Mesothelial cell of epicardium (in vitro differentiated cells): ENCODE results near the gene SAC3D1. TPM values are rescaled to one million over a fixed set of nuclear protein-coding genes. Genes with fewer than 3 reads are reported as not detected.

Experiments used
- DNase-seq, 2 experiments: peaks; one replicate each; pipeline ENCODE4 v3.0.0; 2021; ENCODE audit warnings: low spot score in 2 of 2; ENCODE audit not compliant: unreplicated experiment in 2 of 2
- H3K27ac Mint-ChIP-seq: 2 replicates; pipeline ENCODE4 v1.8.0; 2021; ENCODE audit warnings: mixed read lengths
- H3K27me3 Mint-ChIP-seq: 2 replicates; pipeline ENCODE4 v1.8.0; 2021; ENCODE audit warnings: low read depth, mixed read lengths
- H3K36me3 Mint-ChIP-seq: 2 replicates; pipeline ENCODE4 v1.8.0; 2021; ENCODE audit warnings: mixed read lengths
- H3K4me1 Mint-ChIP-seq: 2 replicates; pipeline ENCODE4 v1.8.0; 2021; ENCODE audit warnings: mixed read lengths
- H3K4me3 Mint-ChIP-seq: 2 replicates; pipeline ENCODE4 v1.8.0; 2021; ENCODE audit warnings: mild to moderate bottlenecking, moderate library complexity, mixed read lengths
- H3K9me3 Mint-ChIP-seq: 2 replicates; pipeline ENCODE4 v1.8.0; 2021; ENCODE audit warnings: mixed read lengths
- total RNA-seq: library from RNA; stranded (reverse); gene quantifications from 3 replicates; pipeline ENCODE4 v1.2.1, GENCODE V29; 2021
- TF ChIP-seq, protein P1 (sequence below): fragments of 200-600 bp; sonication (generic); IDR thresholded peaks from one replicate; pipeline ENCODE4 v1.5.0; 2021; ENCODE audit warnings: antibody characterized with exemption; ENCODE audit not compliant: unreplicated experiment

SAC3D1 gene
- total RNA-seq, 1 donor from 2014 or later, result 16.1 TPM

DNA sequence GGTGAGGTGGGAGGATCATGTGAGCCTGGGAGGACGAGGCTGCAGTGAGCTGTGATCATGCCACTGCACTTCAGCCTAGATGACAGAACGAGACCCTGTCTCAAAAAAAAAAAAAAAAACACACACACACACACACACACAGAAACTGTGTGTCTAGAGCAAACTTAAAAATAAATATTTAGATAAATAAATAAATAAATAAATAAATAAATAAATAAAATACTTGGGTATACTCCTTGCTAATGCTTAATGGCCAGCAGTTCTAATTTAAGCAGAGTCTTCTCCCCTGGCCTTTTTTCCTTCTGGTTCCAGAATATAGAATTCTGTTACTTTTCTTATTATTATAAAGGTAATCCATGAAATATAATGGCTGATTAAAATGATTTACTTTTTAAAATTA is 32.1 kb upstream of the SAC3D1 start:
- TF ChIP-seq, protein P1, sequence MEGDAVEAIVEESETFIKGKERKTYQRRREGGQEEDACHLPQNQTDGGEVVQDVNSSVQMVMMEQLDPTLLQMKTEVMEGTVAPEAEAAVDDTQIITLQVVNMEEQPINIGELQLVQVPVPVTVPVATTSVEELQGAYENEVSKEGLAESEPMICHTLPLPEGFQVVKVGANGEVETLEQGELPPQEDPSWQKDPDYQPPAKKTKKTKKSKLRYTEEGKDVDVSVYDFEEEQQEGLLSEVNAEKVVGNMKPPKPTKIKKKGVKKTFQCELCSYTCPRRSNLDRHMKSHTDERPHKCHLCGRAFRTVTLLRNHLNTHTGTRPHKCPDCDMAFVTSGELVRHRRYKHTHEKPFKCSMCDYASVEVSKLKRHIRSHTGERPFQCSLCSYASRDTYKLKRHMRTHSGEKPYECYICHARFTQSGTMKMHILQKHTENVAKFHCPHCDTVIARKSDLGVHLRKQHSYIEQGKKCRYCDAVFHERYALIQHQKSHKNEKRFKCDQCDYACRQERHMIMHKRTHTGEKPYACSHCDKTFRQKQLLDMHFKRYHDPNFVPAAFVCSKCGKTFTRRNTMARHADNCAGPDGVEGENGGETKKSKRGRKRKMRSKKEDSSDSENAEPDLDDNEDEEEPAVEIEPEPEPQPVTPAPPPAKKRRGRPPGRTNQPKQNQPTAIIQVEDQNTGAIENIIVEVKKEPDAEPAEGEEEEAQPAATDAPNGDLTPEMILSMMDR, result no peak
- Mint-ChIP-seq H3K9me3 (no peaks in the 10 kb centered on the region), H3K27ac (no peak overlapping the region), H3K4me3 (no peak overlapping the region), H3K4me1 (peaks cover 7% of the 10 kb centered on the region), H3K36me3 (no peaks in the 10 kb centered on the region), H3K27me3 (no peaks in the 10 kb centered on the region)
- DNase-seq, result no peak

DNA sequence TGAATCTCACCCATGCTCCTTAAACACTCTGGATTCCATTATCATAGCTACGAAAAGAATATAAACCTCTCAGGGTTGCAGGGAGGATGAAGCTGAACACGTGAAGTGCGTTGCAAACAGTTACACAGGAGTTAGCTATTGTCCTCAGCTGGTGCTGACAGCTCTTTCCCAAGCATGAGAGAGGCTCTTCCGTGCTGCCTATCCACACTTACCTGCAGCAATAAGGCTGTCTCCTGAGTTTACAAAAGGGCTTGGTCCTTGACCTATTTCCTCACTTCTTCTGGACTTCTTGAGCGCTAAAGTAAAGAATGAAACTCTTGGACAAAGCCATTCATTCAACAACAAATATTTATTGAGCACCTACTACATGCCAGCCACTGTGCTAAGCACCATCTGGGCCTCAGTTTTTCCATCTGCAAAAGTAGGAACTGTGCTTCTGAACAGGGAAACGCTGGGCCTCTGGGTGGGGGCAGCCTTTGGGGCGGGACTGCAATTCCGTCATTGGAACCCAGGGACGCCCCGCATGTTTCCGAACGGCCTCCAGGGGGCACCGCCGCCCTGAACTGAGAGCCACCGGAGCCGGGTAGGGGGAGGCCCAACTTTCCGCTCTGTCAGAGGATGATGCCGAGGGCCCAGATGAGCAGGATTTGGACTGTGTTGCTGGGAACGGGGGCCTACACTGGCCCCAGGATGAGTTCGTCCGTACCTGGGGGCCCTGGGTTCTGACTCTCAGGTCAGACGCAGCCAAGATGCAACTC is 27.7 kb upstream of the SAC3D1 start:
- peaks cover 11% of the 10 kb centered on the region for H3K4me1 Mint-ChIP-seq
- H3K36me3 Mint-ChIP-seq, result peaks cover 14% of the 10 kb centered on the region
- TF ChIP-seq, protein P1, result peak; percentile 70
- peak; percentile 71 to 87 for DNase-seq
- H3K27ac Mint-ChIP-seq, result peak overlapping the region; percentile 93
- H3K27me3 Mint-ChIP-seq, result no peaks in the 10 kb centered on the region
- H3K9me3 Mint-ChIP-seq, result no peaks in the 10 kb centered on the region
- peak overlapping the region; percentile 79 for H3K4me3 Mint-ChIP-seq

DNA sequence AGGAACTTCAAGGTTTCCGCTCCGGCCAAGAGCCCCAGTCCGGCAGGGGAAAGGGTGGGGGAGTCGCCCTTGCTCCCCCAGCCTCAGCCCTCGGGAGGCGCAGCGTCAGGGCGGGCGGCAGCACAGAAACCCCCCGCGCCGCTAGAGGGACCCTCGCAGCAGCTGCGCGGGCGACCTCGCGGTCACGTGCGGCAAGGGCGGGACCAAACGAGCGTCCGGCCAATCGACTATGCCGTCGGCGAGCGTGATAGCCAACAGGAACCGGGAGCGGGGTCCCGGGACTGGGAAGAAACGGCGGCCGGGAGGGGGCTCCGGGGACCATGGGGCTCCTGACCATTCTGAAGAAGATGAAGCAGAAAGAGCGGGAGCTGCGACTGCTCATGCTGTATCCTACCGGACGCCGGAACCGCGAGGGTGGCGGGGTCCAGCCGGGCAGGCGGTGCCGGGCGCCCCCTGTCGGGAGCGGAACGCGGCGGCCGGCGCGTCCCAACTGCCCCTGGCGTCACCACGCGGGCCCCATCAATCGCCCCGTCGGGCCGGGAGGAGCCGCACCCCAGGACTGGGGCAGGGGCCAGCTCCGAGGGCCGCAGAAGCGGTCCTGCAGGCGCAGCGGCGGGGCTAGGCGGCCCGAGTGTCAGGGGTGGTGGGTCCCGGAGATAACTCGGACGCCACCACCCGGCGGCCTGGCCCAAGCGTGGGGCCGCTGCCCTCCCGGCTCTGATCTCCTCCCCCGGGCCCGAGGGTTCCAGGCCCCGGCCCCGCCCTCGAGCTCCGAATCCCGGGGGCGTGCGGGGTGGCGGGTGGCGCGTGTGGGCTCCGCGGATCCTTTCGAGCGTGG is 26.9 kb upstream of the SAC3D1 start, which contains the start of gene ARL2:
Gene ARL2, plus strand, starts transcription at position 273 of the 838 bp plus-strand sequence. Its CDS starts 48 bp downstream, at position 321.
- DNase-seq, result peak; percentile 86 to 91
- Mint-ChIP-seq H3K4me1 (peaks cover 11% of the 10 kb centered on the region), H3K4me3 (peak within 1 kb of the TSS; percentile 79)

DNA sequence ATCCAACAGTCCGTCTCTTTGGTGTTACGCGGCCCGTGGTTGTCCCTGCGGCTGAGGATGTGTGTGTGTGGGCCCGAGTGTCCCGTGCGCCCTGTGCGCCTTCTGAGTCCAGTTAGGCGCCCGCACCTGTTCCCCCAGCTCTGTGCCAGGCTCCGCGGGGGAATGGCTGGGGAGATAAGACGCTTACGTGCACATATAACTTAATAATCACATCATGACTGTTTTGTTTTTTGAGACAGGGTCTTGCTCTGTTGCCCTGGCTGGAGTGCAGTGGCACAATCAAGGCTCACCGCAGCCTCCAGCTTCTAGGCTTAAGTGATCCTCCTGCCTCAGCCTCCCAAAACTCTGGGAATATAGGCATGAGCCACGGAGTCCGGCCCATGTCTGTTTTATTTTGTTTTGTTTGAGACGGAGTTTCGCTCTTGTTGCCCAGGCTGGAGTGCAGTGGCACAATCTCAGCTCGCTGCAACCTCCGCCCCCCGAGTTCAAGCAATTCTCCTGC is 26.2 kb upstream of the SAC3D1 start:
- no peak for DNase-seq
- Mint-ChIP-seq H3K4me3 (peak overlapping the region; percentile 79), H3K4me1 (peaks cover 11% of the 10 kb centered on the region), H3K36me3 (peaks cover 15% of the 10 kb centered on the region), H3K27ac (peak overlapping the region; percentile 92), H3K9me3 (no peaks in the 10 kb centered on the region), H3K27me3 (no peaks in the 10 kb centered on the region)
- TF ChIP-seq, protein P1, result no peak

More for the DNA sequence above, 26.9 kb upstream of the SAC3D1 start, which contains the start of gene ARL2:
- Mint-ChIP-seq H3K9me3 (no peaks in the 10 kb centered on the region), H3K27ac (peak within 1 kb of the TSS; percentile 93), H3K36me3 (peaks cover 15% of the 10 kb centered on the region), H3K27me3 (no peaks in the 10 kb centered on the region)
- TF ChIP-seq, protein P1, result peak; percentile 68

DNA sequence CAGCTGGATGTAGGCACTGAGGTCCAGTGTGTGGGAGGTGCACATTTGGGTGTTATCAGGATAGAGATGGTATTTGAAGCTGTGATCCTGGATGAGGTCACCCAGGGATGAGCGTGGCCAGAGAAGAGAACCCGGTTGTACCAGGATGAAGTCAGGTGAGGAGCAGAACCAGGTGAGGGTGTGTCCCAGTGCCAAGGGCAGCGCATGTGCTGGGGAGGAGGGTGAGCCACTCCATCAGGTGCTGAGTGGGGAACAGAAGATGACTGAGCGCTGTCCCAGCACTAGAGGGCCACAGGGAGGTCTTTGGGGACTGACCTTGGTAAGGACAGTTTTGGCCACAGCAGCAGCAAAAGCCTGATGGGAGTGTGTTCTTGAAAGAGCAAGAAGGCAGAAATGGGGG is 24.3 kb upstream of the SAC3D1 start:
- Mint-ChIP-seq H3K4me1 (peaks cover 11% of the 10 kb centered on the region), H3K9me3 (no peaks in the 10 kb centered on the region), H3K27ac (no peak overlapping the region), H3K36me3 (peaks cover 18% of the 10 kb centered on the region), H3K4me3 (no peak overlapping the region), H3K27me3 (no peaks in the 10 kb centered on the region)
- TF ChIP-seq, protein P1, result no peak
- no peak for DNase-seq
